NCI-H187 treated with DMSO at 0.1 percent for 48 hours (cell line): ENCODE results near the gene DIRAS1.
"Not testable (repeated sequence)": the region's sequence is repeated elsewhere in the genome, so short reads cannot be mapped to it uniquely, and the experiment has no call there.

Experiments used
- DNase-seq: peaks from one replicate; lab custom pipeline; 2025; lab: John Stamatoyannopoulos, UW

DIRAS1 gene

GRCh38 chr19:2676823-2677222 lies 44.3 kb downstream of the DIRAS1 start:
- DNase-seq: no peak

GRCh38 chr19:2675892-2676291 lies 45.3 kb downstream of the DIRAS1 start:
- DNase-seq: no peak

GRCh38 chr19:2670217-2670616 lies 51.0 kb downstream of the DIRAS1 start:
- DNase-seq: no peak

GRCh38 chr19:2668175-2668763 lies 52.9 kb downstream of the DIRAS1 start:
- DNase-seq: no peak

GRCh38 chr19:2667349-2667748 lies 53.8 kb downstream of the DIRAS1 start:
- not testable (repeated sequence) for DNase-seq

GRCh38 chr19:2666344-2666994 lies 54.7 kb downstream of the DIRAS1 start:
- DNase-seq: no peak

GRCh38 chr19:2665103-2665502 lies 56.1 kb downstream of the DIRAS1 start:
- DNase-seq: no peak
